Measurements from ENCODE around the gene CHRNA5. TPM values are rescaled to one million over a fixed set of nuclear protein-coding genes. Genes with fewer than 3 reads are reported as not detected.
"Not testable (repeated sequence)": the region's sequence is repeated elsewhere in the genome, so short reads cannot be mapped to it uniquely, and the experiment has no call there.

CHRNA5 gene
- polyA plus RNA-seq (2011; rRNA removed) (1.1 and 1.9 TPM in 2 replicates), polyA minus RNA-seq (2011; rRNA and poly(A)+ RNA removed) (0.10 and 0.33 TPM in 2 replicates)

DNA sequence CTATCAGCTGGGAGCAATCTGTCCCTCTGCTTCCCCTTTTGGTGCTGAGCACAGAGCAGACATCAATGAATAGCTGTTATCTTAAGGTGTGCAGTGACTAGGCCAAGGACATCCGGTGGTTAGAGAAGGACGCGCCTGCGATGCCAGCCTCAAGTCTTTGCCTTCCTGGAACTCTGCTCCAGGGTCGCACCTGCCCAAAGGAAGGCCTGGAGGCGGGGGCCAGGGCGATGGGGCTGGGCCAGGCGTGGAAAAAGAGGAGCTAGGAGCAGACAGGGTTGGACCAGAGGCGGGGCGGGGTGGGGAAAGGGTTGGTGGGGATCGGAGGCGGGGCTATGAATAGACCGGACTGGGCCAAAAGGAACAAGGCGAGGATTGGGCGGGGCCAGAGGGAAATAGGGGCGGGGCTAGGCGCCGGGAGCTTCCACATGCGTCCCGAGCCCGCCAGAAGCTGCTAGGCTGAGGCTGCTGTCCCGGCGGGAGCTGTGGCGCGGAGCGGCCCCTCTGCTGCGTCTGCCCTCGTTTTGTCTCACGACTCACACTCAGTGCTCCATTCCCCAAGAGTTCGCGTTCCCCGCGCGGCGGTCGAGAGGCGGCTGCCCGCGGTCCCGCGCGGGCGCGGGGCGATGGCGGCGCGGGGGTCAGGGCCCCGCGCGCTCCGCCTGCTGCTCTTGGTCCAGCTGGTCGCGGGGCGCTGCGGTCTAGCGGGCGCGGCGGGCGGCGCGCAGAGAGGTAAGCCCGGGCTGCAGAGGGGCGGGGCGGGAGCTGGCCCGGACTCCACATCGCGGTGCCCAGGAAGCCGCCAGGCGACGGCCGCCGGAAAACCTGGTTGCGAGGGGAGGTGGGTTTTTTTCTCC lies at the start of gene CHRNA5:
Gene CHRNA5, plus strand, starts transcription at position 424 of the 854 bp plus-strand sequence. Its CDS starts 200 bp downstream, at position 624.
- H3K4me3 ChIP-seq (ENCODE audit: low read depth, low read length) = peak within 1 kb of the TSS; percentile 58
- H3K36me3 ChIP-seq (ENCODE audit: control insufficient read depth, insufficient read depth, low read length) = no peaks in the 10 kb centered on the region
- CTCF ChIA-PET = interaction anchor here (0.7 to 1.8 kb wide), 4 partner anchors 8 to 34 kb away, joined by 3 to 8 read pairs (median 4); no protein-coding TSS in a partner anchor
- no peaks in the 10 kb centered on the region for H3K27me3 ChIP-seq (ENCODE audit: control insufficient read depth, insufficient read depth, low read length)
- peak; percentile 18 for DNase-seq (ENCODE audit: low read depth)
- TF ChIP-seq, protein P1, sequence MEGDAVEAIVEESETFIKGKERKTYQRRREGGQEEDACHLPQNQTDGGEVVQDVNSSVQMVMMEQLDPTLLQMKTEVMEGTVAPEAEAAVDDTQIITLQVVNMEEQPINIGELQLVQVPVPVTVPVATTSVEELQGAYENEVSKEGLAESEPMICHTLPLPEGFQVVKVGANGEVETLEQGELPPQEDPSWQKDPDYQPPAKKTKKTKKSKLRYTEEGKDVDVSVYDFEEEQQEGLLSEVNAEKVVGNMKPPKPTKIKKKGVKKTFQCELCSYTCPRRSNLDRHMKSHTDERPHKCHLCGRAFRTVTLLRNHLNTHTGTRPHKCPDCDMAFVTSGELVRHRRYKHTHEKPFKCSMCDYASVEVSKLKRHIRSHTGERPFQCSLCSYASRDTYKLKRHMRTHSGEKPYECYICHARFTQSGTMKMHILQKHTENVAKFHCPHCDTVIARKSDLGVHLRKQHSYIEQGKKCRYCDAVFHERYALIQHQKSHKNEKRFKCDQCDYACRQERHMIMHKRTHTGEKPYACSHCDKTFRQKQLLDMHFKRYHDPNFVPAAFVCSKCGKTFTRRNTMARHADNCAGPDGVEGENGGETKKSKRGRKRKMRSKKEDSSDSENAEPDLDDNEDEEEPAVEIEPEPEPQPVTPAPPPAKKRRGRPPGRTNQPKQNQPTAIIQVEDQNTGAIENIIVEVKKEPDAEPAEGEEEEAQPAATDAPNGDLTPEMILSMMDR (IDR thresholded peaks at IDR 0.05; ENCODE audit: insufficient read depth, low read depth, low read length) = no peak
- POLR2A ChIA-PET = interaction anchor here (0.6 kb wide), 1 partner anchor 12 kb away, joined by 8 read pairs; no protein-coding TSS in a partner anchor

DNA sequence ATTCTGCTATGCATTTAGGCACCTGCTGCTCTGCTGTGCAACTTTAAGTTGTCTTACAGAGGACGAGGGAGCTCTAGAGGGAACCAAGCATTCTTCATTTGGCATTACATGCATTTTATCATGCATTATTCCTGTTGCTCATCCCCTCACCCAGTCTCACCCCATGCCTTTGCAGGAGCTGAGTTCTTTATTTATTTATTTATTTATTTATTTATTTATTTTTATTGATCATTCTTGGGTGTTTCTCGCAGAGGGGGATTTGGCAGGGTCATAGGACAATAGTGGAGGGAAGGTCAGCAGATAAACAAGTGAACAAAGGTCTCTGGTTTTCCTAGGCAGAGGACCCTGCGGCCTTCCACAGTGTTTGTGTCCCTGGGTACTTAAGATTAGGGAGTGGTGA lies 45.3 kb upstream of the CHRNA5 start:
- H3K36me3 ChIP-seq (ENCODE audit: control insufficient read depth, insufficient read depth, low read length); CTCF ChIA-PET; POLR2A ChIA-PET; H3K4me3 ChIP-seq (ENCODE audit: low read depth, low read length); DNase-seq (ENCODE audit: low read depth); H3K27me3 ChIP-seq (ENCODE audit: control insufficient read depth, insufficient read depth, low read length): not testable (repeated sequence)

DNA sequence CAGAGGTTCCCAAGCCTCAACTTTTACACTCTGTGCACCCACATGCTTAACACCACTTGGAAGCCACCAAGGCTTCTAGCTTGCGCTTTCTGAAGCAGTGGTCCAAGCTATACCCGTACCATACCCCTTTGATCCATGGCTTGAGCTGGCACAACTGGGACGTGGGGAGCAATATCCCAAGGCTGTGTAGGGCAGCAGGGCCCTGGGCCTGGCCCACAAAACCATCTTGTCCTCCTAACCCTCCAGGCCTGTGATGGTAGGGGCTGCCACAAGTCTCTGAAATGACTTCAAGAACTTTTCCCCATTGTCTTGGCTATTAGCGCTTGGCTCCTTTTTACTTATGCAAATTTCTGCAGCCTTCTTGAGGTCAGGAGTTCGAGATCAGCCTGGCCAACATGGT lies 41.1 kb upstream of the CHRNA5 start:
- DNase-seq (ENCODE audit: low read depth) = no peak
- POLR2A ChIA-PET = no interaction called here
- Histone ChIP-seq H3K36me3 (ENCODE audit: control insufficient read depth, insufficient read depth, low read length) (no peaks in the 10 kb centered on the region), H3K27me3 (ENCODE audit: control insufficient read depth, insufficient read depth, low read length) (no peaks in the 10 kb centered on the region), H3K4me3 (ENCODE audit: low read depth, low read length) (no peak overlapping the region)
- CTCF ChIA-PET = no interaction called here
- TF ChIP-seq, protein P1 (IDR thresholded peaks at IDR 0.05; ENCODE audit: insufficient read depth, low read depth, low read length) = no peak

DNA sequence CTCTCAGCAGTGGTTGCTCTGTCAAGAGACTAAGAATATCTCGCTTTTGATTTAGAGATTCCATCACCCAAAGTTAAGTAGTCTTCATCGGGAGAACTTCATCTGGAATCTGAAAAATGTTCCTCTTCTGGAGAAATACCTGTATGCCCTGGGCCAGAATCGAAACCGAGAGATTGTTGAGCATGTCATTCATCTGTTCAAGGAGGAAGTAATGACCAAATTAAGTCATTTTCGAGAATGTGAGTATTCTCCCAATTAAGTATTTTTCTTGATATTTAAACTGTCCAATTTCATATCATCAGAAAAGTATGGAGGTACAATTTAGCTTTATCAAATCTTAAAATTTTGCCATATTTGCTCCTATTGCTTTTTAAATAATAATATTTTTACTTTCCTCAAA lies 38.0 kb upstream of the CHRNA5 start:
- no peaks in the 10 kb centered on the region for H3K36me3 ChIP-seq (ENCODE audit: control insufficient read depth, insufficient read depth, low read length)
- TF ChIP-seq, protein P1 (IDR thresholded peaks at IDR 0.05; ENCODE audit: insufficient read depth, low read depth, low read length) = no peak
- H3K4me3 ChIP-seq (ENCODE audit: low read depth, low read length) = no peak overlapping the region
- H3K27me3 ChIP-seq (ENCODE audit: control insufficient read depth, insufficient read depth, low read length) = no peaks in the 10 kb centered on the region
- POLR2A ChIA-PET = no interaction called here
- CTCF ChIA-PET = no interaction called here
- DNase-seq (ENCODE audit: low read depth) = no peak

DNA sequence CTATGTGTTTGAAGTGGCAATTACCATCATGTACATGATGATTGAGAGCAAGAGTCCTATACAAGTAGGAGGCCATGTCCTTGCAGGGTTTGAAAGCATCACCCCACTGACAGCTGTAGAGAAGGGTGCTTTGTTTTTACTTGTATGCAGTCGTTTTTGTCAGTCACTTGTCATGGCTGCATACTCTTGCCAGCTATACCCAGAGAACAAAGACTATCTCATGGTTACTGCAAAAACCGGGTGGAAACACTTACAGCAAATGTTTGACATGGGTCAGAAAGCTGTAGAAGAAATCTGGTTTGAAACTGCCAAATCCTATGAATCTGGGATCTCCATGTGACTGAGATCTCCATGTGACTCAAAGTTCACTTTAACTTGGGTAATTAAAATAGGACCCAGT lies 32.0 kb upstream of the CHRNA5 start:
- Histone ChIP-seq H3K27me3 (ENCODE audit: control insufficient read depth, insufficient read depth, low read length) (no peaks in the 10 kb centered on the region), H3K36me3 (ENCODE audit: control insufficient read depth, insufficient read depth, low read length) (no peaks in the 10 kb centered on the region), H3K4me3 (ENCODE audit: low read depth, low read length) (no peak overlapping the region)
- TF ChIP-seq, protein P1 (IDR thresholded peaks at IDR 0.05; ENCODE audit: insufficient read depth, low read depth, low read length) = no peak
- no peak for DNase-seq (ENCODE audit: low read depth)
- ChIA-PET CTCF (no interaction called here), POLR2A (no interaction called here)
